ENCODE results near the gene CHCHD2.
"Not testable (repeated sequence)": the region's sequence is repeated elsewhere in the genome, so short reads cannot be mapped to it uniquely, and the experiment has no call there.

Gene CHCHD2

DNA sequence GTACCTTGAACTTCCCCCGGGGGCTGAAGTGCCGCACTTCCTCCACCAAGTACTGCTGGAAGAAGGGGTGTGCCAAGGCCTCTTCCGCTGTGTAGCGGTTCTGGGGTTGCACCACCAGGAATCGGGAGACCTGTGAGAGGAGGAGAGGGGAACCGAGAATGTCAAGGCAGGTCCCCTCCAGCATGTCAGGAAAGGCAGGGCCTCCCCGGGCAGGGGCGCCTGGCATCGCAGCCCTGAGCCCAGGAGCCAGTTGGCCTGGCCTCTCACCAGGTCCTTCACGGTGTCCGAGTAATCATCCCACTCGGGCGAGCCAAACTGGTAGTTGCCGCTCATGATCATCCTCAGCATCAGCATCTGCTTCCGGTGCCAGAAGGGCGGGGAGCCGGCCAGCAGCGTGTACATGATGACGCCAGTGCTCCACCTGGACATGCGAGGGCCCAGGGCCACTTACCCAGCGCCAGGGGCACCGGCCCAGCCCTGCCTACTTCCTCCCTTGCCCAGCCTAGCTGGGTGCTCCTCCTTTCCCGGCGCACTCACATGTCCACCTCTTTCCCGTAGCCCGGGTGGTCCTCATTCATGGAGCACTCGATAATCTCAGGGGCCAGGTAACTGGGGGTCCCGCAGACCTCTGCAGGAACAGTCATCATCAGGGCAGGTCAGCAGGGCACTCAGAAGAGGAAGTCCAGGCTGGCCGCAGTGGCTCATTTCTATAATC is 24.5 kb downstream of the CHCHD2 start:
- FAIRE-seq = no peak

DNA sequence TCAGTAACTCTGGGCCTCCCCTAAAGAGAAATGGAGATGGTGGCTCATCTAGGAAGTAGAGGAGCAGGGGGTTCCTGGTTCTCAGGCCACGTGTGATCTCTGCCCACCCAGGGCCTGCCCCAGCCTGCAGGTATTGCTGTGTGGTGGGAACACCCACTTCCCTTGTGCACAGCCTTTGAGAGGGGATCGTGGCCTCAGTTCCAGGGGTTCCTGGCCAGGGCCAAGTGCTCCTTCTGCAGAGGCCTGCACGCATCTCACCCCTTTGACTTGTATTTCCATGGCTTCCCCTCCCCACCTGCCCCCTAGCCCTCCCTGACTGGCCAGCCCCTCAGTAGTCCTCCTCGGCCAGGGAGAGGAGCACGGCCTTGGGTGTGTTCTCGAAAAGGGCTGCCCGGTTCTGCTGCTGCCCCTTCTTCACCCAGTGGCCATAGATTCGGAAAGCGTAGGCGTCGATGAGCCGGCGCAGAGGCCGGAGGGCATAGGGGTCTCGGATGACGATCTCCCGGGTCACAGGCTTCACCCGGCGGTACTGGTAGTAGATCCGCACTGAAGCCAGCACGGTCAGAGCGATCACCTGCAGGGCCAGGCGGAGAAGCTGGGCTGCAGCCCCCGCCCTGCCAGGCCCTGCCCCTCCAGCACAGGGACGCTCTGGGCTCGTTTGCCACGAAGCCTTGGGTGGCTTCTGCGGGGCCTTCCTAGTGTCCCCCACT is 25.4 kb downstream of the CHCHD2 start:
- not testable (repeated sequence) for FAIRE-seq

DNA sequence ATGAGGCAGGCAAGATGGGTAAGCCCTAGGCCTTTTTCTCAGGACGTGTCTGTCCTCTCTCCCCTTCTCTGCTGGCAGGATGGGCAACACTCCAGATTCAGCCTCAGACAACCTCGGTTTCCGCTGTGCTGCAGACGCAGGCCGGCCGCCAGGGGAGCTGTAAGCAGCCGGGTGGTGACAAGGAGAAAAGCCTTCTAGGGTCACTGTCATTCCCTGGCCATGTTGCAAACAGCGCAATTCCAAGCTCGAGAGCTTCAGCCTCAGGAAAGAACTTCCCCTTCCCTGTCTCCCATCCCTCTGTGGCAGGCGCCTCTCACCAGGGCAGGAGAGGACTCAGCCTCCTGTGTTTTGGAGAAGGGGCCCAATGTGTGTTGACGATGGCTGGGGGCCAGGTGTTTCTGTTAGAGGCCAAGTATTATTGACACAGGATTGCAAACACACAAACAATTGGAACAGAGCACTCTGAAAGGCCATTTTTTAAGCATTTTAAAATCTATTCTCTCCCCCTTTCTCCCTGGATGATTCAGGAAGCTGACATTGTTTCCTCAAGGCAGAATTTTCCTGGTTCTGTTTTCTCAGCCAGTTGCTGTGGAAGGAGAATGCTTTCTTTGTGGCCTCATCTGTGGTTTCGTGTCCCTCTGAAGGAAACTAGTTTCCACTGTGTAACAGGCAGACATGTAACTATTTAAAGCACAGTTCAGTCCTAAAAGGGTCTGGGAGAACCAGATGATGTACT is 26.7 kb downstream of the CHCHD2 start:
- no peak for FAIRE-seq

DNA sequence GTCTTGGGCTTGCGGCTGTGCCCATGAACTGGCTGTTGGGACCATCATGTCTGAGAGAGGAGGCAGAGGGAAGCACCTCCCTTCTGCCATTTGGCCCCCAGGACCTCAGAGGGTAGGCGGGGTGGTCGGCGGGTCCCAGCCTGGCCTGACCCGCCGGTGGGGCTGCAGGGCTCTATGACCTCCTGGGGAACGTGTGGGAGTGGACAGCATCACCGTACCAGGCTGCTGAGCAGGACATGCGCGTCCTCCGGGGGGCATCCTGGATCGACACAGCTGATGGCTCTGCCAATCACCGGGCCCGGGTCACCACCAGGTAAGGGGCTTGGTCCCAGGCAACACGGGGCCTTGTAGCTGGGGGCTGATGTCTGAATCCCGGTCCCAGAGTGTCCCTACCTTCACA is 28.1 kb downstream of the CHCHD2 start:
- FAIRE-seq = no peak

DNA sequence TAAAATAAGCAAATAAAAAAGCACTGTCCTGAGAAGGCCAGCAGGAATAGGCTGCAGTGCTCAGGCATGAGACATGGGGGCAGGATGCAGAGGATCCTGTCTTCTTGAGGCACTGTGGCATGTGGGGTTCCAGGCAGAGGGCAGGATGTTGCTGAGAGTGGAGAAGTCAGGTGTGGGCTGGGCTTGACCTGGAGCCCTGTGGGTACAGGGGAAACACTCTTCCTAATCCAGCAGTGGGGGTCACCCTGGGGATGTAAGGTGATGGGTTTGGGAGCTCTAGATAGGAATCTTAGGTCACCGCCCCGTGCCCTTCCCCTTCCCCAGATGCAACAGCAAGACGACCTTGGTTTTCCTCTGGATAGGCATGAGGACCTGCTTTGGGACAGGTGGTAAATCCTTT is 28.6 kb downstream of the CHCHD2 start:
- FAIRE-seq = no peak

DNA sequence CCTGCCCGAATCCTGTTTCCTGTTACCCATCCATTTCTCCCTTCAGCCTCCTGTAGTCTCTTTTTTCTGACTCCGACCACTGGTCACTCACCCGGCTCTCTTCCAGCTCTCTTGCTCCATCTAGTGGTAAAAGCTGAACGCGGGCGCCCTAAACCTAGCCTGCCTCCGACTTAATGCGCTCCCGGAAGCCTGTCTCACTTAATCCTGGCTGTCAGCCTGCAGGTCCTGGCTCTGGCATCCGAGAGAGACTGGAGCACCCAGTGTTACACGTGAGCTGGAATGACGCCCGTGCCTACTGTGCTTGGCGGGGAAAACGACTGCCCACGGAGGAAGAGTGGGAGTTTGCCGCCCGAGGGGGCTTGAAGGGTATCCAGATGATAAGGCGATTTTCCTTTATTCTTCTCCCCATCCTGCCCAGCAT is 31.9 kb downstream of the CHCHD2 start:
- FAIRE-seq = no peak

DNA sequence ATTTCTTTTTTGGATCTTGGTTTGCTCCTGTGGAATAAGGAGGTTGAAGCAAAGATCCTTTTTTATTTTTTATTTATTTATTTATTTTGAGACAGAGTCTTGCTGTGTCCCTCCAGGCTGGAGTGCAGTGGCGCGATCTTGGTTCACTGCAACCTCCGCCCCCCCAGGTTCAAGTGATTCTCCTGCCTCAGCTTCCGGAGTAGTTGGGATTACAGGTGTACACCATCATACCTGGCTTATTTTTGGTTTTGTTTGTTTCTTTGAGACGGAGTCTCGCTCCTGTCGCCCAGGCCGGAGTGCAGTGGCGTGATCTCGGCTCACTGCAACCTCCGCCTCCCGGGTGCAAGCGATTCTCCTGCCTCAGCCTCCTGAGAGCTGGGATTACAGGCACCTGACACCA is 39.9 kb downstream of the CHCHD2 start:
- not testable (repeated sequence) for FAIRE-seq

DNA sequence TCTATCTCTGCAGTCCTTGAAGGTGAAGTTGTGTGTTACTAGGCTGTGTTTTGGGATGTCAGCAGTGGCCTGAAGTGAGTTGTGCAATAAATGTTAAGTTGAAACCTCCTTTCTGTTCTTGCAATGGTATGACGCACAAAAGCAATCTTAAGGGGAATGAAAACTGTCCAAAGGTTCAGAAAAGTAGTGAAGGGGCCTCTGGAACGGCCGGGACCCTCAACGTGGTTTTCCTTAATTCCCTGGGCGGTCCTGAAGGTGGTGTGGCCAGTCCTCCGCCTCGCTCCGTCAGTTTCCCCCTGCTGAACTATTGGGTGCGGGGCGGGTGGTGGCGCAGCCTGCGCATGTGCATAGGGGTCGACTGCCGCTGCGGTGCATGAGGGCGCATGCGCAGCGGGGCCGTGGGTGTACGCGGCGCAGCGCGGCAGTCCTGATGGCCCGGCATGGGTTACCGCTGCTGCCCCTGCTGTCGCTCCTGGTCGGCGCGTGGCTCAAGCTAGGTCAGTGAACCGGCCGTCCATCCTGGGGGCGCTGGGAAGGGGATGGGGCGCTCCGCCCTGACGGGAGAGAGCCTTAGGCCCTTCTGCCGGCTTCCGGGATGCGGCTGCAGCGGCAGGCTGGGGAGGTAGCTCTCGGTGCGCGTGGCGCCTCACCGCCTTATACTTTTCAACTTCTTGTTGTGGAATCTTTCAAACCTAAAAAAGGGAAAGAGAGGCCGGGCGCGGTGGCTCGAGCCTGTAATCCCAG is 42.2 kb downstream of the CHCHD2 start, which contains the start of gene SUMF2:
Gene SUMF2 (plus strand): TSS at position 405 of the 744 bp plus-strand sequence. CDS start 26 bp downstream, at position 431.
- FAIRE-seq = no peak

DNA sequence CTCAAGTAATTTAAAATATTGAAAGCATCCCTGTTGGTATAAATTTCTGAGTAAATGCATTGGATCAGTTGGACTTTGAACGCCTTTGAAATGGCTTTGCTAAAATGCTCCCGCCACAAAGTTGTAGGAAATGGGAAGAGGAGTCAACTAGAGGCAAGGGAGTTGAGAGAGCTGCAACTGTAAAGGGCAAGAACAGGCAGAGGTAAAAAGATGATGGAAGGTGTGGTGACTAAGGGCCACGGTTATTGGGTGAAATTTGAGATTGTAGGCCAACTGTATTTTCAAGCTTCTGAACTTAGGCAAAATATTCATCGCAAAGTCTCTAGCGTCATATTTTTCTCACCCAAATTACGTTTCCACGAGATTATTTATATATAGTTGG is 42.8 kb downstream of the CHCHD2 start:
- FAIRE-seq = no peak

DNA sequence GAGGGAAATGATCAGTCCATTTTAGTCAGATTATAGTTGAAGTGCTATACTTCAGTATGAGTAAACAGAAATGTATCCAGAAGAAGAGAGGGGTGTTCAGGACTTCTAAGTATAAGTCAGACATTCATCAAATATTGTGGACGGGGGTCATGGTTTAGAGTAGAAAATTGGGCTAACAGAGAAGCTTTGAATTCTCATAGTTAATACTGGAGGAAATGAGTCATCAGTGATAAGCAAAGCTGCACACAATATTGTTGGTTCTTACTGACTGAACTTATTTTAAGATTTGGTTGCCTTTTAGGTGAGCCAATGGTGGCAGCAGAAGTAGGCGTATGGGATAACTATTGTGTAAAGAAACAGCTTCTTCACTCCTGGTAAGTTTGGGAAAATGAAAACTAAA is 43.9 kb downstream of the CHCHD2 start:
- no peak for FAIRE-seq

DNA sequence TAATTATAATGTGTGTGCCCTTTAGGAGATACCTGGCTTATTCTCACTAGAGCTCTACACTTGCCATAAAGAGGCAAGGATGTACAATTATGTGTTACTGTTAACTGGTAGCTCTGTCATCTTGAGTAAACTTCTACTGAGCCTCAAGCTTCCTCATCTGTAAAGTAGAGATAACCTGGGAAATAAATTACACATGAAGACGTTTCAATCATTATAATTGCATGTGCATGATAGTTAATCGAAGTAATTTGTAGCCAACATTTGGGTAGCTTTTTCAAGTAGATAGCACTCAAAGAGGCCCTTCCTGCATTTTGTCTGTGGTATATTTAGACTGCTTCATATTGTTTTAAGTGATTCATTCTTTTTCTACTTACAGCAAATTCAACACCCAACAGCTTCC is 52.3 kb downstream of the CHCHD2 start:
- FAIRE-seq = no peak

DNA sequence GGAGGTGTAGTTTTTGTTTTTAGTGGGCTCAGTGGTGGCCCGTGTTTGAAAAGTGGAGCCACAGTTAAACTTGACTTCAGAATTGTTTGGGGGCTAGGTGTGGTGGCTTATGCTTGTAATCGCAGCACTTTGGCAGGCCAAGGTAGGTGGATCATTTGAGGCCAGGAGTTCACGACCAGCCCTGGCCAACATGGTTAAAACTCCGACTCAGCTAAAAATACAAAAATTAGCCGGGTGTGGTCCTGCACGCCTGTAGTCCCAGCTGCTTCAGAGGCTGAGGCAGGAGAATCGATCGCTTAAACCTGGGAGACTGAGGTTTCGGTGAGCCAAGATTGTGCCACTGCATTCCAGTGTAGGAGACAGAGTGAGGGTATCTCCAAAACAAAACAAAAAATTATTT is 52.9 kb downstream of the CHCHD2 start:
- FAIRE-seq = no peak
